Measurements from ENCODE around the gene CBX6.

Gene CBX6

DNA sequence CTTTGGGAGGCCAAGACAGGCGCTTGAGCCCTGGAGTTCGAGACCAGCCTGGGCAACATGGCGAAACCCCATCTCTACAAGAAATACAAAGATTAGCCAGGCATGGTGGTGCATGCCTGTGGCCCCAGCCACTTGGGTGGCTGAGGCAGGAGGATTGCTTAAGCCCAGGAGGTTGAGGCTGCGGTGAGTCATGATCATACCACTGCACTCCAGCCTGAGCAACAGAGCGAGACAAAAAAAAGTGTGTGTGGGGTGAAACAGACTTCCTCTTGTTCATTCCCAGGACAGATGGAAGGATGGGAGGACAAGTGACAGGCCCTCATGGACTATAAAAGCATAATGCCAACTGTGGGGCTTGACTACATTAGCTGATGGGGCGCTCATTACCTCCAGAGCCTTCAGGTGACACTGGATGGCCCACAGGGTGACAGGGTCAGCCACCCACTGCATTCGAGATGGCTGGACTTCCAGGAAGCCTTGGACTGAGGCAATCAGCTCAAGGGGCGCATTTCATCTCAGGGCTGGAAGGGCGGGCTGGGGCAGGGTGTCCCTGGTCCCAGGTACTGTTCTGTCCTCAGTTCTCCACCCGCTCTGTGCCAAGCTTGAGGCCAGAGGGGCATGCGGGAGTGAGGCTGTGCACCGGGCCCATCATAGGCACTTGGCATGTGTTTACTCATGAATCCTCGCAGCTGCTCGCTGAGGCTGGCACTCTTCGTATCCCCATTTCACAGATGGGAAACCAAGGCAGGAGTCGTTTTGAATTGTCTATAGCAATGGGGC is 40.7 kb downstream of the CBX6 start:
- no peaks in the 10 kb centered on the region for H3K4me1 ChIP-seq (ENCODE audit: control insufficient read depth in 2 of 2, insufficient read depth in 2 of 2, low read length in 2 of 2)
- H3K4me3 ChIP-seq (ENCODE audit: low read length in 2 of 2) = no peak overlapping the region
- no peaks in the 10 kb centered on the region for H3K9me3 ChIP-seq (ENCODE audit: control insufficient read depth in 2 of 2, low read length in 2 of 2)
- H3K36me3 ChIP-seq (ENCODE audit: control insufficient read depth in 2 of 2, insufficient read depth in 2 of 2, low read length in 2 of 2) = no peaks in the 10 kb centered on the region
- H3K27ac ChIP-seq (ENCODE audit: low read depth in 2 of 2, low read length in 2 of 2) = no peak overlapping the region
- no peak overlapping the region for H3K9ac ChIP-seq (ENCODE audit: low read depth in 1 of 2, low read length in 2 of 2)
- H3K27me3 ChIP-seq (ENCODE audit: control insufficient read depth in 2 of 2, insufficient read depth in 2 of 2, low read length in 2 of 2) = peaks cover 0 to 2% of the 10 kb centered on the region in 2 donors

- Histone ChIP-seq H3K27ac (ENCODE audit: low read depth in 2 of 2, low read length in 2 of 2) (no peak overlapping the region), H3K9me3 (ENCODE audit: control insufficient read depth in 2 of 2, low read length in 2 of 2) (no peaks in the 10 kb centered on the region), H3K36me3 (ENCODE audit: control insufficient read depth in 2 of 2, insufficient read depth in 2 of 2, low read length in 2 of 2) (no peaks in the 10 kb centered on the region), H3K4me3 (ENCODE audit: low read length in 2 of 2) (no peak overlapping the region), H3K9ac (ENCODE audit: low read depth in 1 of 2, low read length in 2 of 2) (no peak overlapping the region), H3K27me3 (ENCODE audit: control insufficient read depth in 2 of 2, insufficient read depth in 2 of 2, low read length in 2 of 2) (peaks cover 0 to 2% of the 10 kb centered on the region in 2 donors), H3K4me1 (ENCODE audit: control insufficient read depth in 2 of 2, insufficient read depth in 2 of 2, low read length in 2 of 2) (no peaks in the 10 kb centered on the region)
Observed at GRCh38 chr22:38830845-38831108, 41.2 kb downstream of the CBX6 start.

DNA sequence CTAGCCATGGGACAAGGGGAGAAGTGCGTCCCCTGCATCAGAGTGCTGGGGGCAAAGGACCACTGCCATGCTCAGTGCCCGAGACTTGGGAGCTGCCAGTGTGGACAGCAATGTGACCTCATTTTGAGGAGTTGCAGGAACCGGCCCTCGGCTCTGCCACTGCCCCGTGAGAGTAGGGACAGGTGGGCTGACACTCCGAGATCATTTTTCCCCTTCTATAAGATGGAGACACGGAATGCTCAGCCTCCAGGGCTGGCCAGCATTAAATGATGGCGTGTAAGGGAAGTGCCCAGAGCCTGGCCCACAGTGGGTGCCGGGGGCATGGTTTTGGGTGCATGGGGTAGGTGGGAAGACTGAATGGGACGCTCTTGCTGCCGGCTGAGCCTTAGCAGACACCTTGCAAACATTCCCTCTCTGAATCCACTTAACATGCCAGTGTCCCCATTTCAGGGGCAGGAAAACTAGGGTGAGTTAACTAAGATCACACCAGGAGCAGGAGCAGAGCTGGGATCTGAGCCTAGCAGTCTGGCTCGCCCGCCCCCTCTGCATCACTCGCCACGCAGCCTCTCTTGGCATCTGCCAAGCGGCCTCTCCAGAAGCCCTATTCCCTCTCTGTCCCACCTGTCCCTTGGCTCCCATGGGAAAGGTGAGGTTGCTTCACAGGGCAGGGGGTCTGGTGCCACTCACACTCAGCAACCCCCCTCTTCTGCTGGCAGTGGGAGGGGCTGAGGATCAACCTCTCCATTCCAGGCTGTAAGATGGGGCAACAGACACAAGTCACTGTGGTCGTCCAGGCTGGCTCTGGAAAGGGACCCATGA is 41.8 kb downstream of the CBX6 start:
- Histone ChIP-seq H3K9ac (ENCODE audit: low read depth in 1 of 2, low read length in 2 of 2) (no peak overlapping the region), H3K4me3 (ENCODE audit: low read length in 2 of 2) (no peak overlapping the region), H3K36me3 (ENCODE audit: control insufficient read depth in 2 of 2, insufficient read depth in 2 of 2, low read length in 2 of 2) (no peaks in the 10 kb centered on the region), H3K27me3 (ENCODE audit: control insufficient read depth in 2 of 2, insufficient read depth in 2 of 2, low read length in 2 of 2) (peaks cover 0 to 2% of the 10 kb centered on the region in 2 donors), H3K4me1 (ENCODE audit: control insufficient read depth in 2 of 2, insufficient read depth in 2 of 2, low read length in 2 of 2) (no peaks in the 10 kb centered on the region), H3K9me3 (ENCODE audit: control insufficient read depth in 2 of 2, low read length in 2 of 2) (no peaks in the 10 kb centered on the region), H3K27ac (ENCODE audit: low read depth in 2 of 2, low read length in 2 of 2) (no peak overlapping the region)

GRCh38 chr22:38829485-38829884 is 42.5 kb downstream of the CBX6 start:
- Histone ChIP-seq H3K4me3 (ENCODE audit: low read length in 2 of 2) (no peak overlapping the region), H3K27ac (ENCODE audit: low read depth in 2 of 2, low read length in 2 of 2) (no peak overlapping the region), H3K4me1 (ENCODE audit: control insufficient read depth in 2 of 2, insufficient read depth in 2 of 2, low read length in 2 of 2) (no peaks in the 10 kb centered on the region), H3K36me3 (ENCODE audit: control insufficient read depth in 2 of 2, insufficient read depth in 2 of 2, low read length in 2 of 2) (no peaks in the 10 kb centered on the region), H3K27me3 (ENCODE audit: control insufficient read depth in 2 of 2, insufficient read depth in 2 of 2, low read length in 2 of 2) (peaks cover 0 to 2% of the 10 kb centered on the region in 2 donors), H3K9me3 (ENCODE audit: control insufficient read depth in 2 of 2, low read length in 2 of 2) (no peaks in the 10 kb centered on the region), H3K9ac (ENCODE audit: low read depth in 1 of 2, low read length in 2 of 2) (no peak overlapping the region)

GRCh38 chr22:38828616-38829205 is 43.3 kb downstream of the CBX6 start:
- H3K27me3 ChIP-seq (ENCODE audit: control insufficient read depth in 2 of 2, insufficient read depth in 2 of 2, low read length in 2 of 2) = peaks cover 0 to 2% of the 10 kb centered on the region in 2 donors
- H3K4me3 ChIP-seq (ENCODE audit: low read length in 2 of 2) = no peak overlapping the region
- H3K9me3 ChIP-seq (ENCODE audit: control insufficient read depth in 2 of 2, low read length in 2 of 2) = no peaks in the 10 kb centered on the region
- no peak overlapping the region for H3K9ac ChIP-seq (ENCODE audit: low read depth in 1 of 2, low read length in 2 of 2)
- no peaks in the 10 kb centered on the region for H3K4me1 ChIP-seq (ENCODE audit: control insufficient read depth in 2 of 2, insufficient read depth in 2 of 2, low read length in 2 of 2)
- H3K36me3 ChIP-seq (ENCODE audit: control insufficient read depth in 2 of 2, insufficient read depth in 2 of 2, low read length in 2 of 2) = no peaks in the 10 kb centered on the region
- H3K27ac ChIP-seq (ENCODE audit: low read depth in 2 of 2, low read length in 2 of 2) = no peak overlapping the region

DNA sequence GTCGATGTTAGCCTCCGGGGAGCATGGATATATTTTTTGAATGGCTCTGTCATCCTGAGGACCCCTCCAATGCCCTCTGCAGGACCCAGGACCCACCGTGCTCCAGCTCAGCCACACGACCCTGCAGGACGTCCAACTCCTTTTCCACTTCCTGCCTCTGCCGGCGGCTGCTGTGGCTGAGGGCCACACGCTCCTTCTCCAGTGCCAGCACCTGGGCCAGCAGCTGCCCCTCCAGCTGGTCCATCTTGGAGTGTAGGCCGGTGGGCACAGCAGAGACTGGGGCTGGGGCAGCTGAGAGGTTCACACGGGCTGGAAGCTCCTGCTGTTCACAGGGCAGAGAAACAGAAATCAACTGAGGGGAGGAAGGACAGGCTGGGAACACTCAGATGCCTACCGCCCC is 43.8 kb downstream of the CBX6 start:
- Histone ChIP-seq H3K4me3 (ENCODE audit: low read length in 2 of 2) (no peak overlapping the region), H3K27me3 (ENCODE audit: control insufficient read depth in 2 of 2, insufficient read depth in 2 of 2, low read length in 2 of 2) (peaks cover 0 to under 1% of the 10 kb centered on the region in 2 donors), H3K9ac (ENCODE audit: low read depth in 1 of 2, low read length in 2 of 2) (no peak overlapping the region), H3K36me3 (ENCODE audit: control insufficient read depth in 2 of 2, insufficient read depth in 2 of 2, low read length in 2 of 2) (no peaks in the 10 kb centered on the region), H3K9me3 (ENCODE audit: control insufficient read depth in 2 of 2, low read length in 2 of 2) (no peaks in the 10 kb centered on the region), H3K27ac (ENCODE audit: low read depth in 2 of 2, low read length in 2 of 2) (no peak overlapping the region), H3K4me1 (ENCODE audit: control insufficient read depth in 2 of 2, insufficient read depth in 2 of 2, low read length in 2 of 2) (no peaks in the 10 kb centered on the region)

GRCh38 chr22:38827510-38827909 is 44.5 kb downstream of the CBX6 start:
- no peaks in the 10 kb centered on the region for H3K4me1 ChIP-seq (ENCODE audit: control insufficient read depth in 2 of 2, insufficient read depth in 2 of 2, low read length in 2 of 2)
- H3K9me3 ChIP-seq (ENCODE audit: control insufficient read depth in 2 of 2, low read length in 2 of 2) = no peaks in the 10 kb centered on the region

GRCh38 chr22:38826801-38827200 is 45.2 kb downstream of the CBX6 start:
- Histone ChIP-seq H3K4me1 (ENCODE audit: control insufficient read depth in 2 of 2, insufficient read depth in 2 of 2, low read length in 2 of 2) (no peaks in the 10 kb centered on the region), H3K9ac (ENCODE audit: low read depth in 1 of 2, low read length in 2 of 2) (no peak overlapping the region)

More at GRCh38 chr22:38827510-38827909, 44.5 kb downstream of the CBX6 start:
- Histone ChIP-seq H3K36me3 (ENCODE audit: control insufficient read depth in 2 of 2, insufficient read depth in 2 of 2, low read length in 2 of 2) (no peaks in the 10 kb centered on the region), H3K9ac (ENCODE audit: low read depth in 1 of 2, low read length in 2 of 2) (no peak overlapping the region), H3K4me3 (ENCODE audit: low read length in 2 of 2) (no peak overlapping the region), H3K27me3 (ENCODE audit: control insufficient read depth in 2 of 2, insufficient read depth in 2 of 2, low read length in 2 of 2) (no peaks in the 10 kb centered on the region), H3K27ac (ENCODE audit: low read depth in 2 of 2, low read length in 2 of 2) (no peak overlapping the region)

GRCh38 chr22:38826386-38826785 is 45.6 kb downstream of the CBX6 start:
- H3K27ac ChIP-seq (ENCODE audit: low read depth in 2 of 2, low read length in 2 of 2) = no peak overlapping the region
- H3K27me3 ChIP-seq (ENCODE audit: control insufficient read depth in 2 of 2, insufficient read depth in 2 of 2, low read length in 2 of 2) = no peaks in the 10 kb centered on the region
- H3K4me1 ChIP-seq (ENCODE audit: control insufficient read depth in 2 of 2, insufficient read depth in 2 of 2, low read length in 2 of 2) = no peaks in the 10 kb centered on the region
- no peaks in the 10 kb centered on the region for H3K36me3 ChIP-seq (ENCODE audit: control insufficient read depth in 2 of 2, insufficient read depth in 2 of 2, low read length in 2 of 2)
- no peak overlapping the region for H3K4me3 ChIP-seq (ENCODE audit: low read length in 2 of 2)
- H3K9me3 ChIP-seq (ENCODE audit: control insufficient read depth in 2 of 2, low read length in 2 of 2) = no peaks in the 10 kb centered on the region
- no peak overlapping the region for H3K9ac ChIP-seq (ENCODE audit: low read depth in 1 of 2, low read length in 2 of 2)

More at GRCh38 chr22:38826801-38827200, 45.2 kb downstream of the CBX6 start:
- no peak overlapping the region for H3K4me3 ChIP-seq (ENCODE audit: low read length in 2 of 2)
- no peaks in the 10 kb centered on the region for H3K36me3 ChIP-seq (ENCODE audit: control insufficient read depth in 2 of 2, insufficient read depth in 2 of 2, low read length in 2 of 2)
- no peak overlapping the region for H3K27ac ChIP-seq (ENCODE audit: low read depth in 2 of 2, low read length in 2 of 2)
- no peaks in the 10 kb centered on the region for H3K9me3 ChIP-seq (ENCODE audit: control insufficient read depth in 2 of 2, low read length in 2 of 2)
- H3K27me3 ChIP-seq (ENCODE audit: control insufficient read depth in 2 of 2, insufficient read depth in 2 of 2, low read length in 2 of 2) = no peaks in the 10 kb centered on the region

- no peaks in the 10 kb centered on the region for H3K36me3 ChIP-seq (ENCODE audit: control insufficient read depth in 2 of 2, insufficient read depth in 2 of 2, low read length in 2 of 2)
- H3K27me3 ChIP-seq (ENCODE audit: control insufficient read depth in 2 of 2, insufficient read depth in 2 of 2, low read length in 2 of 2) = no peaks in the 10 kb centered on the region
- H3K4me1 ChIP-seq (ENCODE audit: control insufficient read depth in 2 of 2, insufficient read depth in 2 of 2, low read length in 2 of 2) = no peaks in the 10 kb centered on the region
- H3K27ac ChIP-seq (ENCODE audit: low read depth in 2 of 2, low read length in 2 of 2) = no peak overlapping the region
- H3K4me3 ChIP-seq (ENCODE audit: low read length in 2 of 2) = no peak overlapping the region
- no peak overlapping the region for H3K9ac ChIP-seq (ENCODE audit: low read depth in 1 of 2, low read length in 2 of 2)
- no peaks in the 10 kb centered on the region for H3K9me3 ChIP-seq (ENCODE audit: control insufficient read depth in 2 of 2, low read length in 2 of 2)
Observed at GRCh38 chr22:38824585-38824984, 47.4 kb downstream of the CBX6 start.
